SK-N-SH (cell line): ENCODE measurements around the gene RRP9. TPM values are rescaled to one million over a fixed set of nuclear protein-coding genes. Genes with fewer than 3 reads are reported as not detected.

Experiments
- CTCF ChIA-PET: fragments of 300-600, 350-600 bp; formaldehyde crosslinking; extraction: SDS; loops from one replicate; lab custom pipeline; 2021; lab: Yijun Ruan, JAX
- POLR2A ChIA-PET: fragments of 350-600 bp; sonication (Branson Sonifier 250); formaldehyde crosslinking; extraction: SDS; loops from one replicate; lab custom pipeline; 2020; ENCODE audit warnings: antibody characterized with exemption, inconsistent platforms; lab: Yijun Ruan, JAX
- DNase-seq: peaks from one replicate; pipeline ENCODE4 v3.0.0; 2012
- H2AFZ ChIP-seq: fragments of 200-600 bp; sonication (generic); 2 replicates; pipeline ENCODE4 v1.8.1; 2016; ENCODE audit warnings: antibody characterized with exemption, mild to moderate bottlenecking, low read depth
- H3F3A ChIP-seq: fragments of 200-600 bp; sonication (generic); replicated peaks from 2 replicates; pipeline ENCODE3; 2016; ENCODE audit warnings: antibody characterized with exemption, mild to moderate bottlenecking; ENCODE audit not compliant: insufficient read depth
- H3K27ac ChIP-seq, 2 experiments: fragments of 200-500 bp in 1 of 2; fragments of 200-600 bp in 1 of 2; sonication (Bioruptor generic) in 1 of 2; sonication (generic), shearing (Covaris generic) in 1 of 2; 2 replicates each; pipeline versions ENCODE4 v1.5.1 to v1.6.1; 2014 to 2016; ENCODE audit warnings: low read depth in 2 of 2, inconsistent platforms in 1 of 2, low read length in 1 of 2, mild to moderate bottlenecking in 1 of 2, mixed read lengths in 1 of 2
- H3K27me3 ChIP-seq: fragments of 200-600 bp; sonication (generic), shearing (Covaris generic); 2 replicates; pipeline ENCODE4 v1.6.1; 2016; ENCODE audit warnings: mixed run types; ENCODE audit not compliant: insufficient read depth
- H3K36me3 ChIP-seq, 2 experiments: fragments of 200-500 bp in 1 of 2; fragments of 200-600 bp in 1 of 2; sonication (Bioruptor generic) in 1 of 2; sonication (generic) in 1 of 2; replicated peaks in 1 of 2; 2 replicates each; pipeline versions ENCODE3 to v1.5.1; 2014 to 2016; ENCODE audit warnings: low read length in 1 of 2, mild to moderate bottlenecking in 1 of 2; ENCODE audit not compliant: insufficient read depth in 2 of 2, control insufficient read depth in 1 of 2
- H3K4me1 ChIP-seq, 2 experiments: fragments of 200-500 bp in 1 of 2; fragments of 200-600 bp in 1 of 2; sonication (Bioruptor generic) in 1 of 2; sonication (generic), shearing (Covaris generic) in 1 of 2; 2 replicates each; pipeline versions ENCODE4 v1.5.1 to v1.6.1; 2014 to 2016; ENCODE audit warnings: low read depth in 1 of 2, low read length in 1 of 2, mixed run types in 1 of 2; ENCODE audit not compliant: insufficient read depth in 2 of 2, control insufficient read depth in 1 of 2
- H3K4me2 ChIP-seq: fragments of 200-600 bp; sonication (generic), shearing (Covaris generic); 2 replicates; pipeline ENCODE4 v1.6.1; 2017; ENCODE audit warnings: mixed run types
- H3K4me3 ChIP-seq, 2 experiments: fragments of 200-500 bp in 1 of 2; fragments of 200-600 bp in 1 of 2; sonication (Bioruptor generic) in 1 of 2; sonication (generic), shearing (Covaris generic) in 1 of 2; 2 replicates each; pipeline versions ENCODE4 v1.5.1 to v1.8.1; 2014 to 2016; ENCODE audit warnings: low read depth in 2 of 2, inconsistent platforms in 1 of 2, low read length in 1 of 2, mild to moderate bottlenecking in 1 of 2, mixed read lengths in 1 of 2, moderate library complexity in 1 of 2
- H3K79me2 ChIP-seq: fragments of 200-600 bp; sonication (generic); 2 replicates; pipeline ENCODE4 v1.8.1; 2017; ENCODE audit warnings: mild to moderate bottlenecking; ENCODE audit not compliant: insufficient read depth
- H3K9ac ChIP-seq: fragments of 200-600 bp; sonication (generic); 2 replicates; pipeline ENCODE4 v1.6.1; 2017; ENCODE audit warnings: mixed run types
- H3K9me2 ChIP-seq: fragments of 200-600 bp; sonication (generic); 2 replicates; pipeline ENCODE4 v1.6.1; 2017; ENCODE audit warnings: mixed run types
- H3K9me3 ChIP-seq: fragments of 200-600 bp; sonication (generic); 2 replicates; pipeline ENCODE4 v1.6.1; 2017; ENCODE audit warnings: mixed run types, mild to moderate bottlenecking, moderate library complexity
- H4K20me1 ChIP-seq: fragments of 200-600 bp; sonication (generic); 2 replicates; pipeline ENCODE4 v1.6.1; 2017; ENCODE audit warnings: mild to moderate bottlenecking, mixed run types; ENCODE audit not compliant: insufficient read depth
- FOXJ3 ChIP-seq: sonication (generic); formaldehyde crosslinking; IDR thresholded peaks from 2 replicates; pipeline ENCODE4 v1.5.1; 2020; ENCODE audit warnings: mild to moderate bottlenecking, missing genetic modification reagents
- FOXM1 ChIP-seq: IDR thresholded peaks from 2 replicates; pipeline ENCODE4 v1.4.0; 2012; ENCODE audit warnings: low read depth, mild to moderate bottlenecking
- GABPA ChIP-seq: IDR thresholded peaks from 2 replicates; pipeline ENCODE4 v1.4.0; 2012; ENCODE audit warnings: low read depth, mild to moderate bottlenecking
- GATA2 ChIP-seq: sonication (generic); formaldehyde crosslinking; IDR thresholded peaks from 2 replicates; pipeline ENCODE4 v1.5.0; 2020; ENCODE audit warnings: mild to moderate bottlenecking, missing genetic modification reagents
- NRF1 ChIP-seq: IDR thresholded peaks from 2 replicates; pipeline ENCODE4 v1.6.1; 2012; ENCODE audit warnings: low read depth, mild to moderate bottlenecking, low read length
- RCOR1 ChIP-seq: fragments of 150-350 bp; IDR thresholded peaks from 2 replicates; pipeline ENCODE4 v1.6.1; 2017; ENCODE audit warnings: antibody characterized with exemption, low read length
- SMC3 ChIP-seq: IDR thresholded peaks from 2 replicates; pipeline ENCODE4 v1.6.1; 2012; ENCODE audit warnings: low read depth, low read length, improper control_type of control experiment
- TEAD4 ChIP-seq: IDR thresholded peaks from 2 replicates; pipeline ENCODE4 v1.4.0; 2012; ENCODE audit warnings: mild to moderate bottlenecking, borderline replicate concordance; ENCODE audit not compliant: insufficient read depth
- USF1 ChIP-seq: IDR thresholded peaks from 2 replicates; pipeline ENCODE4 v1.4.0; 2012; ENCODE audit warnings: low read depth, borderline replicate concordance
- YY1 ChIP-seq: IDR thresholded peaks from 2 replicates; pipeline ENCODE4 v1.4.0; 2012; ENCODE audit warnings: low read depth, mild to moderate bottlenecking
- WGBS: methylation state at CpG from one replicate; pipeline ENCODE4 v1.1.6; 2017; ENCODE audit warnings: low lambda C conversion rate; 5-methylcytosine and 5-hydroxymethylcytosine counted together
- polyA plus RNA-seq, 3 experiments: library from polyadenylated mRNA; depleted of rRNA; stranded (reverse); fragments of >200 nt; gene quantifications; 2 replicates each; pipeline ENCODE4 v1.2.3, GENCODE V29; 2012

Gene RRP9
- polyA plus RNA-seq, 1 of the 3 experiments (the other 2 are of a cell fraction): 49.6 TPM

- POLR2A ChIA-PET: no interaction called here
Measured at GRCh38 chr3:51927061-51927977, 14.4 kb downstream of the RRP9 start.

GRCh38 chr3:51921081-51921578, 20.6 kb downstream of the RRP9 start:
- Histone ChIP-seq H3K4me2 (no peak overlapping the region), H3K9me2 (no peaks in the 10 kb centered on the region), H3K27me3 (peaks cover 2% of the 10 kb centered on the region; the same call in 1 of the 2 replicates), H3K79me2 (no peaks in the 10 kb centered on the region), H3K36me3 (no peaks in the 10 kb centered on the region), H2AFZ (no peak overlapping the region), H3K4me1 (no peaks in the 10 kb centered on the region), H3K4me3 (no peak overlapping the region), H3F3A (no peaks in the 10 kb centered on the region), H4K20me1 (no peaks in the 10 kb centered on the region), H3K9ac (no peak overlapping the region), H3K9me3 (no peaks in the 10 kb centered on the region), H3K27ac (no peak overlapping the region)
- POLR2A ChIA-PET: no interaction called here
- no peak for DNase-seq
- WGBS: 65% methylated on average over 11 of the region's 11 CpGs
- CTCF ChIA-PET: interaction anchor here (2.0 kb wide), 1 partner anchor 202 kb away, joined by 7 read pairs; no protein-coding TSS in a partner anchor
- TF ChIP-seq USF1 (no peak), TEAD4 (no peak), GATA2 (CRISPR knock-in tag) (no peak), FOXJ3 (CRISPR knock-in tag) (no peak), SMC3 (no peak)

More at GRCh38 chr3:51927061-51927977, 14.4 kb downstream of the RRP9 start:
- H3K9ac ChIP-seq: no peak overlapping the region
- H3K79me2 ChIP-seq: no peaks in the 10 kb centered on the region
- DNase-seq: no peak
- no peaks in the 10 kb centered on the region for H4K20me1 ChIP-seq
- H3K27me3 ChIP-seq: no peaks in the 10 kb centered on the region
- H3F3A ChIP-seq: no peaks in the 10 kb centered on the region
- H3K9me3 ChIP-seq: no peaks in the 10 kb centered on the region
- no peak for TF ChIP-seq RCOR1
- TF ChIP-seq FOXM1: no peak
- no peak for TF ChIP-seq GABPA
- no peak for TF ChIP-seq YY1
- no peak for TF ChIP-seq NRF1
- no peak for TF ChIP-seq GATA2 (CRISPR knock-in tag)
- TF ChIP-seq USF1: no peak
- TF ChIP-seq, all 33 proteins: peak for 0
- no peaks in the 10 kb centered on the region for H3K4me1 ChIP-seq
- CTCF ChIA-PET: interaction anchor here (0.6 kb wide), 1 partner anchor 55 kb away, joined by 3 read pairs; no protein-coding TSS in a partner anchor
- H3K36me3 ChIP-seq: no peaks in the 10 kb centered on the region
- H2AFZ ChIP-seq: no peak overlapping the region
- no peak overlapping the region for H3K27ac ChIP-seq
- 78% methylated on average over 5 of the region's 5 CpGs for WGBS
- no peaks in the 10 kb centered on the region for H3K9me2 ChIP-seq
- no peak overlapping the region for H3K4me3 ChIP-seq
- H3K4me2 ChIP-seq: no peak overlapping the region
